Lung (tissue), 12 donors: Measurements from ENCODE around the gene GAB2. TPM values are rescaled to one million over a fixed set of nuclear protein-coding genes. Genes with fewer than 3 reads are reported as not detected.

Experiments used
- ATAC-seq: fragments of 200-7000 bp; cut with Tn5 transposase; one replicate; pipeline ENCODE4 v1.9.1; 2020; ENCODE audit warnings: moderate number of reproducible peaks; ENCODE audit not compliant: insufficient read depth, low FRiP score
- DNase-seq, 3 donors: peaks; one replicate each; pipeline ENCODE4 v3.0.0-alpha.2; 2013 to 2017
- H3K27ac ChIP-seq, 2 donors: one replicate each; pipeline ENCODE4 v1.5.1; 2013; ENCODE audit warnings: mild to moderate bottlenecking in 2 of 2, moderate library complexity in 2 of 2, control low read depth in 1 of 2, inconsistent platforms in 1 of 2, low read depth in 1 of 2, low read length in 1 of 2
- H3K27me3 ChIP-seq, 3 donors: one replicate each; pipeline ENCODE4 v1.5.1; 2013; ENCODE audit warnings: low read length in 2 of 3; ENCODE audit not compliant: control insufficient read depth in 3 of 3, insufficient read depth in 3 of 3
- H3K36me3 ChIP-seq, 4 donors: one replicate each; pipeline ENCODE4 v1.5.1; 2013; ENCODE audit warnings: low read length in 4 of 4, mild to moderate bottlenecking in 1 of 4, moderate library complexity in 1 of 4; ENCODE audit not compliant: control insufficient read depth in 4 of 4, insufficient read depth in 4 of 4
- H3K4me1 ChIP-seq, 5 donors: one replicate each; pipeline ENCODE4 v1.5.1; 2013; ENCODE audit warnings: low read length in 5 of 5, mild to moderate bottlenecking in 2 of 5, moderate library complexity in 1 of 5; ENCODE audit not compliant: control insufficient read depth in 5 of 5, insufficient read depth in 5 of 5
- H3K4me3 ChIP-seq: one replicate; pipeline ENCODE4 v1.5.1; 2013; ENCODE audit warnings: mild to moderate bottlenecking, control low read depth, moderate library complexity
- H3K9ac ChIP-seq, 2 donors: one replicate each; pipeline ENCODE4 v1.5.1; 2013; ENCODE audit warnings: low read length in 2 of 2, control low read depth in 1 of 2; ENCODE audit not compliant: insufficient read depth in 1 of 2
- H3K9me3 ChIP-seq, 4 donors: one replicate each; pipeline ENCODE4 v1.5.1; 2013; ENCODE audit warnings: low read length in 3 of 4, mild to moderate bottlenecking in 1 of 4, moderate library complexity in 1 of 4; ENCODE audit not compliant: control insufficient read depth in 4 of 4, insufficient read depth in 3 of 4
- CTCF ChIP-seq: IDR thresholded peaks from 2 replicates; pipeline ENCODE4 v1.5.1; 2012; ENCODE audit warnings: mild to moderate bottlenecking; ENCODE audit errors: control extremely low read depth, extremely low read depth
- WGBS, 2 donors: extraction: QIAGEN DNeasy Blood & Tissue Kit; methylation state at CpG; one replicate each; pipeline ENCODE4 v1.1.7; 2013; 5-methylcytosine and 5-hydroxymethylcytosine counted together
- polyA plus RNA-seq, 2 donors: library from polyadenylated mRNA; stranded (reverse); fragments of 200-250 nt; gene quantifications; one replicate each; pipeline ENCODE4 v1.2.1, GENCODE V29; 2013
- total RNA-seq, 2 donors: library from RNA; depleted of rRNA in 1 of 2; stranded (reverse); fragments of >200 nt in 1 of 2; gene quantifications; one replicate each; pipeline ENCODE4 v1.2.1, GENCODE V29; 2014 to 2021
- donor health status: control.
- donor health status: control.
- donor health status: Bipolar disorder and iron deficiency.
- donor health status: healthy.
- donor health status: DM: yes; HTN: yes; CAD: no.

GAB2 gene
- total and polyA plus RNA-seq, 4 donors: 17.8 to 47.9 (median 23.1) TPM

GRCh38 chr11:78405805-78406204, 11.8 kb downstream of the GAB2 start:
- H3K27me3 ChIP-seq: no peaks in the 10 kb centered on the region
- H3K4me3 ChIP-seq: no peak overlapping the region
- no peak overlapping the region for H3K9ac ChIP-seq
- peaks cover 0 to 5% (median 2%) of the 10 kb centered on the region in 4 donors for H3K36me3 ChIP-seq
- WGBS, 2 donors: 93 to 97% methylated on average over 2 of the region's 2 CpGs
- no peak overlapping the region for H3K27ac ChIP-seq
- TF ChIP-seq CTCF: no peak
- peaks cover 0 to 5% (median 1%) of the 10 kb centered on the region in 4 donors for H3K9me3 ChIP-seq
- peaks cover 0 to 5% (median 0%) of the 10 kb centered on the region in 5 donors for H3K4me1 ChIP-seq
- DNase-seq (no peak), ATAC-seq (no peak)

GRCh38 chr11:78403781-78404180, 13.8 kb downstream of the GAB2 start:
- peak in 1 of 3 donors; percentile 28 for DNase-seq
- 58 to 64% methylated on average over 2 of the region's 2 CpGs for WGBS, 2 donors
- Histone ChIP-seq H3K9me3 (peaks cover 0 to 2% (median 0%) of the 10 kb centered on the region in 4 donors), H3K4me1 (peaks cover 0 to 7% (median 3%) of the 10 kb centered on the region in 5 donors), H3K9ac (no peak overlapping the region), H3K27ac (no peak overlapping the region), H3K27me3 (no peaks in the 10 kb centered on the region), H3K4me3 (no peak overlapping the region), H3K36me3 (peaks cover 0 to 4% (median under 1%) of the 10 kb centered on the region in 4 donors)
- no peak for ATAC-seq
- TF ChIP-seq CTCF: no peak

- no peak overlapping the region for H3K27ac ChIP-seq
- 87 to 88% methylated on average over 3 of the region's 3 CpGs for WGBS, 2 donors
Observed at GRCh38 chr11:78402847-78403246, 14.8 kb downstream of the GAB2 start.

More at GRCh38 chr11:78402847-78403246, 14.8 kb downstream of the GAB2 start:
- H3K36me3 ChIP-seq: no peaks in the 10 kb centered on the region
- peaks cover 0 to 7% (median 3%) of the 10 kb centered on the region in 5 donors for H3K4me1 ChIP-seq
- H3K9ac ChIP-seq: no peak overlapping the region
- no peak for TF ChIP-seq CTCF
- peaks cover 0 to 2% (median 0%) of the 10 kb centered on the region in 4 donors for H3K9me3 ChIP-seq
- no peak overlapping the region for H3K4me3 ChIP-seq
- DNase-seq (no peak), ATAC-seq (no peak)
- H3K27me3 ChIP-seq: no peaks in the 10 kb centered on the region
